Thyroid gland (tissue), 4 donors: ENCODE results near the gene TGM2. TPM values are rescaled to one million over a fixed set of nuclear protein-coding genes. Genes with fewer than 3 reads are reported as not detected.

Source experiments
- DNase-seq, 2 donors: peaks; one replicate each; pipeline ENCODE4 v3.0.0-alpha.2; 2019
- H3K27ac ChIP-seq, 3 donors: fragments of 200-600 bp; sonication (generic); 1 replicate in 2 of 3; 2 replicates in 1 of 3; pipeline ENCODE4 v1.5.1; 2016 to 2019; ENCODE audit warnings: mild to moderate bottlenecking in 1 of 3, moderate library complexity in 1 of 3
- H3K27me3 ChIP-seq: fragments of 200-600 bp; sonication (generic); one replicate; pipeline ENCODE4 v1.5.1; 2019
- H3K36me3 ChIP-seq, 2 donors: fragments of 200-600 bp; sonication (generic); one replicate each; pipeline ENCODE4 v1.5.1; 2016 to 2019
- H3K4me1 ChIP-seq, 2 donors: fragments of 200-600 bp; sonication (generic); one replicate each; pipeline ENCODE4 v1.5.1; 2017 to 2019
- H3K4me3 ChIP-seq, 3 donors: fragments of 200-600 bp; sonication (generic); replicated peaks in 1 of 3; 1 replicate in 2 of 3; 2 replicates in 1 of 3; pipeline ENCODE4 v1.5.1; 2016; ENCODE audit warnings: mild to moderate bottlenecking in 1 of 3
- H3K9me3 ChIP-seq: fragments of 200-600 bp; sonication (generic); one replicate; pipeline ENCODE4 v1.5.1; 2017
- CTCF ChIP-seq, 6 experiments: fragments of 200-600 bp in 3 of 6; fragments of 450-650 bp in 3 of 6; sonication (generic) in 3 of 6; IDR thresholded peaks; one replicate each; pipeline ENCODE4 v1.5.1; 2016 to 2019; ENCODE audit warnings: antibody characterized with exemption in 6 of 6, mild to moderate bottlenecking in 2 of 6, inconsistent platforms in 1 of 6, moderate library complexity in 1 of 6
- POLR2A ChIP-seq, 2 donors: fragments of 450-650 bp; IDR thresholded peaks; one replicate each; pipeline ENCODE4 v1.6.1; 2017; ENCODE audit warnings: antibody characterized with exemption in 2 of 2, mild to moderate bottlenecking in 2 of 2, moderate library complexity in 1 of 2
- WGBS, 2 donors: methylation state at CpG; one replicate each; pipeline ENCODE4 v1.1.5; 2017; 5-methylcytosine and 5-hydroxymethylcytosine counted together
- intact Hi-C: fragments of 100-400 bp; cut with DNase I; formaldehyde crosslinking; loops from one replicate; pipeline ENCODE4 v1.15.1; 2023
- total RNA-seq, 4 donors: library from RNA; depleted of rRNA; stranded (reverse); fragments of >200 nt; gene quantifications; one replicate each; pipeline ENCODE4 v1.2.3, GENCODE V29; 2016

The TGM2 gene
- total RNA-seq, 4 donors from 2014 or later, result 16.9 to 133 (median 18.4) TPM

- no peak overlapping the region for H3K4me3 ChIP-seq
- no peak for DNase-seq
- intact Hi-C loops, result no loop called here
- no peak for TF ChIP-seq CTCF (IDR thresholded peaks at IDR 0.05)
- no peak for TF ChIP-seq POLR2A (IDR thresholded peaks at IDR 0.05)
- no peaks in the 10 kb centered on the region for H3K36me3 ChIP-seq
- 59 to 72% methylated on average over 16 of the region's 16 CpGs for WGBS, 2 donors
- H3K27me3 ChIP-seq, result no peaks in the 10 kb centered on the region
- no peaks in the 10 kb centered on the region for H3K9me3 ChIP-seq
- peaks cover 0 to 19% of the 10 kb centered on the region in 2 donors for H3K4me1 ChIP-seq
- peak overlapping the region in 2 of 3 donors; percentile 16 to 17 for H3K27ac ChIP-seq
Measured at GRCh38 chr20:38143646-38144554, 21.2 kb downstream of the TGM2 start.

GRCh38 chr20:38143238-38143645, 21.8 kb downstream of the TGM2 start:
- no peaks in the 10 kb centered on the region for H3K36me3 ChIP-seq
- H3K27ac ChIP-seq, result no peak overlapping the region
- H3K9me3 ChIP-seq, result no peaks in the 10 kb centered on the region
- no peak for DNase-seq
- H3K4me3 ChIP-seq, result no peak overlapping the region
- intact Hi-C loops, result no loop called here
- no peak for TF ChIP-seq POLR2A (IDR thresholded peaks at IDR 0.05)
- TF ChIP-seq CTCF (IDR thresholded peaks at IDR 0.05), result no peak
- H3K4me1 ChIP-seq, result peaks cover 0 to 19% of the 10 kb centered on the region in 2 donors
- H3K27me3 ChIP-seq, result no peaks in the 10 kb centered on the region
- WGBS, 2 donors, result 71 to 82% methylated on average over 10 of the region's 10 CpGs

- Histone ChIP-seq H3K27ac (no peak overlapping the region), H3K27me3 (no peaks in the 10 kb centered on the region), H3K4me1 (peaks cover 0 to 19% of the 10 kb centered on the region in 2 donors), H3K36me3 (no peaks in the 10 kb centered on the region), H3K9me3 (no peaks in the 10 kb centered on the region), H3K4me3 (no peak overlapping the region)
- intact Hi-C loops, result no loop called here
- 96% methylated on average over 16 of the region's 16 CpGs for WGBS, 2 donors
- no peak for DNase-seq
- no peak for TF ChIP-seq CTCF (IDR thresholded peaks at IDR 0.05)
- TF ChIP-seq POLR2A (IDR thresholded peaks at IDR 0.05), result no peak
Measured at GRCh38 chr20:38141889-38142494, 23.1 kb downstream of the TGM2 start.

GRCh38 chr20:38141204-38141888, 23.7 kb downstream of the TGM2 start:
- intact Hi-C loops, result no loop called here
- no peak for TF ChIP-seq POLR2A (IDR thresholded peaks at IDR 0.05)
- no peak for TF ChIP-seq CTCF (IDR thresholded peaks at IDR 0.05)
- DNase-seq, result no peak
- WGBS, 2 donors, result 81 to 88% methylated on average over 23 of the region's 23 CpGs
- no peaks in the 10 kb centered on the region for H3K36me3 ChIP-seq
- peaks cover 0 to 19% of the 10 kb centered on the region in 2 donors for H3K4me1 ChIP-seq
- no peaks in the 10 kb centered on the region for H3K27me3 ChIP-seq
- no peak overlapping the region for H3K27ac ChIP-seq
- no peaks in the 10 kb centered on the region for H3K9me3 ChIP-seq
- no peak overlapping the region for H3K4me3 ChIP-seq
